ENCODE data around the gene L2HGDH. TPM values are rescaled to one million over a fixed set of nuclear protein-coding genes. Genes with fewer than 3 reads are reported as not detected.

Gene L2HGDH
- total RNA-seq, 4 donors from 2014 or later = 2.3 to 6.2 (median 4.5) TPM

- TF ChIP-seq CTCF (IDR thresholded peaks at IDR 0.05) = no peak
- ATAC-seq (ENCODE audit: low FRiP score) (no peak), DNase-seq (ENCODE audit: low spot score) (no peak)
Observed at GRCh38 chr14:50299585-50299984, 12.4 kb downstream of the L2HGDH start.

GRCh38 chr14:50290306-50290705 is 21.7 kb downstream of the L2HGDH start:
- TF ChIP-seq CTCF (IDR thresholded peaks at IDR 0.05) = no peak
- no peak for ATAC-seq (ENCODE audit: low FRiP score)
- no peak for DNase-seq (ENCODE audit: low spot score)

GRCh38 chr14:50288146-50288545 is 23.9 kb downstream of the L2HGDH start:
- DNase-seq (ENCODE audit: low spot score) (no peak), ATAC-seq (ENCODE audit: low FRiP score) (no peak)
- no peak for TF ChIP-seq CTCF (IDR thresholded peaks at IDR 0.05)

- no peak for TF ChIP-seq CTCF (IDR thresholded peaks at IDR 0.05)
- ATAC-seq (ENCODE audit: low FRiP score) = no peak
- no peak for DNase-seq (ENCODE audit: low spot score)
Observed at GRCh38 chr14:50285861-50286260, 26.2 kb downstream of the L2HGDH start.

GRCh38 chr14:50272498-50272897 is 39.5 kb downstream of the L2HGDH start:
- ATAC-seq (ENCODE audit: low FRiP score) (no peak), DNase-seq (ENCODE audit: low spot score) (no peak)
- no peak for TF ChIP-seq CTCF (IDR thresholded peaks at IDR 0.05)

GRCh38 chr14:50270932-50271331 is 41.1 kb downstream of the L2HGDH start:
- no peak for TF ChIP-seq CTCF (IDR thresholded peaks at IDR 0.05)
- no peak for ATAC-seq (ENCODE audit: low FRiP score)
- no peak for DNase-seq (ENCODE audit: low spot score)

GRCh38 chr14:50265029-50265428 is 47.0 kb downstream of the L2HGDH start:
- no peak for TF ChIP-seq CTCF (IDR thresholded peaks at IDR 0.05)
- DNase-seq (ENCODE audit: low spot score) (no peak), ATAC-seq (ENCODE audit: low FRiP score) (no peak)
